ENCODE data around the gene ALKBH7. TPM values are rescaled to one million over a fixed set of nuclear protein-coding genes. Genes with fewer than 3 reads are reported as not detected.

Gene ALKBH7
- total RNA-seq, 4 donors from 2014 or later: 34.0 to 85.3 (median 50.4) TPM

- Histone ChIP-seq H3K4me1 (peaks cover 0 to 9% (median 0%) of the 10 kb centered on the region in 3 donors), H3K27me3 (no peaks in the 10 kb centered on the region), H3K27ac (no peak overlapping the region), H3K36me3 (peaks cover 63 to 76% (median 65%) of the 10 kb centered on the region in 3 donors), H3K9me3 (no peaks in the 10 kb centered on the region), H3K4me3 (no peak overlapping the region)
- DNase-seq: no peak
- no peak for TF ChIP-seq POLR2A (IDR thresholded peaks at IDR 0.05)
- TF ChIP-seq, protein P1, sequence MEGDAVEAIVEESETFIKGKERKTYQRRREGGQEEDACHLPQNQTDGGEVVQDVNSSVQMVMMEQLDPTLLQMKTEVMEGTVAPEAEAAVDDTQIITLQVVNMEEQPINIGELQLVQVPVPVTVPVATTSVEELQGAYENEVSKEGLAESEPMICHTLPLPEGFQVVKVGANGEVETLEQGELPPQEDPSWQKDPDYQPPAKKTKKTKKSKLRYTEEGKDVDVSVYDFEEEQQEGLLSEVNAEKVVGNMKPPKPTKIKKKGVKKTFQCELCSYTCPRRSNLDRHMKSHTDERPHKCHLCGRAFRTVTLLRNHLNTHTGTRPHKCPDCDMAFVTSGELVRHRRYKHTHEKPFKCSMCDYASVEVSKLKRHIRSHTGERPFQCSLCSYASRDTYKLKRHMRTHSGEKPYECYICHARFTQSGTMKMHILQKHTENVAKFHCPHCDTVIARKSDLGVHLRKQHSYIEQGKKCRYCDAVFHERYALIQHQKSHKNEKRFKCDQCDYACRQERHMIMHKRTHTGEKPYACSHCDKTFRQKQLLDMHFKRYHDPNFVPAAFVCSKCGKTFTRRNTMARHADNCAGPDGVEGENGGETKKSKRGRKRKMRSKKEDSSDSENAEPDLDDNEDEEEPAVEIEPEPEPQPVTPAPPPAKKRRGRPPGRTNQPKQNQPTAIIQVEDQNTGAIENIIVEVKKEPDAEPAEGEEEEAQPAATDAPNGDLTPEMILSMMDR (IDR thresholded peaks at IDR 0.05): no peak
- WGBS, 2 donors: 89 to 95% methylated on average over 14 to 23 of the region's 32 CpGs
- intact Hi-C loops (cut with DNase I): no loop called here
Measured at GRCh38 chr19:6415591-6416190, 43.1 kb downstream of the ALKBH7 start.

DNA sequence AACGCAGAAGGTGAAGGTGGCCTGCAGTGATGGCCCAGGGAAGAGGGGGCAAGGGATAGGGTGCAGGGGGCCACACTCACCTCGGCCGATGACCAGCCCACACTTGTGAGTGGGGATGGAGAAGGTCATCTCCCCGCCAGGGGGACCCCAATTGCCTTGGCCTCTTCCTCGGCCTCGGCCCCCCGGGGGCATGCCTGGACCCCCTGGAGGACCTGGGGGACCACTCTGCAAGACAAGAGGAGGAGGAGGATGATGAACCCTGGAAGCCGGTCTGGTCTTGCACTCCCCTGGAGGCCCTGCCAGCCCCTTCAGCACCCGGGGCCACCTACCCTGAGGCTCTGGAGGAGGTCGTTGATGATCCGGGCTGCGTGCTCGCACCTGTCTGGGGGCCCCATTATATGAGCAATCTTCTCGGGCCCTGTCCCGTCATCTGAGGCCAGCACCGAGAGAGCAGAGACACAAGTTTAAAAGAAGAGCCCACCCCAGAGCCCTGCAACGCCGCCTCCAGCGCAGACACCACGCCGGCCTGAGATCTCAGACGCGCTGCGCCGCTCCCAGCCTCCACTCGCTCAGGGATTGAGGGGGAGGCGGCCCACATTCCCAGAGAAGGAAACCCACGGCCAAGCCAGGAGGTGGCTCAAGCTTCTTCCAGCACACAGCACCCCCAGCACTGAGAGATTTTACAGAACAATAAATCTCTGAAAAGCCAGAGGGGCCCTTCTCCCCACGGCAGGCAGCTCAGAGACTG is 44.2 kb downstream of the ALKBH7 start:
- Histone ChIP-seq H3K4me1 (peaks cover 0 to 19% (median 2%) of the 10 kb centered on the region in 3 donors), H3K4me3 (no peak overlapping the region), H3K9me3 (no peaks in the 10 kb centered on the region), H3K27me3 (no peaks in the 10 kb centered on the region), H3K27ac (no peak overlapping the region), H3K36me3 (peaks cover 65 to 87% (median 73%) of the 10 kb centered on the region in 3 donors)
- intact Hi-C loops (cut with DNase I): no loop called here
- no peak for DNase-seq
- 92 to 94% methylated on average over 15 of the region's 29 CpGs for WGBS, 2 donors
- TF ChIP-seq, protein P1 (IDR thresholded peaks at IDR 0.05): no peak
- no peak for TF ChIP-seq POLR2A (IDR thresholded peaks at IDR 0.05)

DNA sequence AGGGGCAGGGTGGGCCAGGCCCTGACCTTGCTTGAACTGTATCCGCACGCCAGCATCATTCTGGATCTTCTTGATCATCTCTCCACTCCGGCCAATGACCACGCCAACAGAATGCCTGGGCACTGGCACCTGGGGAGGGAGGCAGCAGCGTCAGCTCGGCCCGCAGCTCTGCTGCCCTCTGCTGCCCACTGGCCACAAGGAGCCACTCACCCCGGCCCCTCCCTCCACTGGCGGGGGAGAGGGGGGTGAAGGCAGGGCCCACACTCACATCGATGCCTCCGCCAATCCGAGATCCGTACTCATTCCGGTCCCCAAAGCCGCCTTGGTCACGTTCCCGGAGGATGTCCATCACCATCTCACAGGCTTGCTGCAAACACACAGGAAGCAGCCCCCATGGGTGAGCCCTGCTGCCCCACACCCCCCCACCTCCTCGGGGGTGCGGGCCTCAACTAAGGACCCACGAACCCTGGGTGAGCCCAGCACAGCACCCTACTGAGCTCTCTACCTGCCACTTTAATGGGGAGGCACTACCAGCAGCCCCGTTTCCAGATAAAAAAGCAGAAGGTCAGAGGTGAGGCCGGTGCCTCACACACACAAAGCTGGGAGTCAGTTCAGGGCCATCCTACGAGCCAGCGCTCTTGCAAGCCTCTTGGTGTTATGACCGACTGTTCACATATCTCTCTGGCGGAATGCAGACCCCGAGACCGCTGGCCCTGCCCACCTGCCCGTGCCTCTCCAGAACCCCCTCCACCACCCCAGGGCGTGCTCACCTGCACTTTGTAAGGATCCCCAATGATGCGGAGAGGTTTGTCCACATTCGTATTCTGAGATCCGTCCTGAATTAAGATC is 45.3 kb downstream of the ALKBH7 start:
- Histone ChIP-seq H3K9me3 (no peaks in the 10 kb centered on the region), H3K36me3 (peaks cover 65 to 94% (median 73%) of the 10 kb centered on the region in 3 donors), H3K4me1 (peaks cover 6 to 30% (median 13%) of the 10 kb centered on the region in 3 donors), H3K27me3 (no peaks in the 10 kb centered on the region), H3K4me3 (no peak overlapping the region), H3K27ac (peak overlapping the region in 1 of 4 donors; percentile 3)
- WGBS, 2 donors: 79 to 90% methylated on average over 9 to 20 of the region's 33 CpGs
- intact Hi-C loops (cut with DNase I): no loop called here
- DNase-seq: no peak
- TF ChIP-seq, protein P1 (IDR thresholded peaks at IDR 0.05): peak in 2 of 6 experiments; percentile 3 to 22
- no peak for TF ChIP-seq POLR2A (IDR thresholded peaks at IDR 0.05)

GRCh38 chr19:6418562-6418932 is 46.0 kb downstream of the ALKBH7 start:
- H3K27me3 ChIP-seq: no peaks in the 10 kb centered on the region
- H3K4me1 ChIP-seq: peaks cover 8 to 36% (median 19%) of the 10 kb centered on the region in 3 donors
- no peak for DNase-seq
- peaks cover 65 to 89% (median 73%) of the 10 kb centered on the region in 3 donors for H3K36me3 ChIP-seq
- no peaks in the 10 kb centered on the region for H3K9me3 ChIP-seq
- intact Hi-C loops (cut with DNase I): no loop called here
- WGBS, 2 donors: 73 to 80% methylated on average over 1 to 3 of the region's 19 CpGs
- H3K27ac ChIP-seq: no peak overlapping the region
- no peak overlapping the region for H3K4me3 ChIP-seq
- no peak for TF ChIP-seq POLR2A (IDR thresholded peaks at IDR 0.05)
- TF ChIP-seq, protein P1 (IDR thresholded peaks at IDR 0.05): no peak
